ENCODE results near the gene EPPIN.

DNA sequence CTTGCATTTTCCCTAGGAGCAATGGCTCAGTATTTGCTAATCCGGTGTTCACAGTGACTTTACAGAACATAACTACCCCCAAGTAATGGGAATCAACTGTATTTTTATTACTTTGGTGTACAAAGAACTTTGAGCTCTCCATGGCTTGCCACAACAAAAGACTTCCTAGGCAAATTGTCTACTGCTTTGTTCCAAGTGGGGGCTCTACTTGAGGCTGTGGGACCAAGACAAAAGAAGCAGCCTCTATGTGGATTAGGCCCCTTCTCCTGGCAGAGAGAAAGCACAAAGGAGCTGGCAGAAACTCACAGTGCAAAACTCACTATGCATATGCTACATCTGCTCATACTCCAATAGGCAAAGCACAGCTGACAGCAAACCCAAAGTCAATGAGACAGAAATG is 31.0 kb upstream of the EPPIN start:
- no peak for TF ChIP-seq CTCF (IDR thresholded peaks at IDR 0.05)
- TF ChIP-seq EZH2 (IDR thresholded peaks at IDR 0.05; ENCODE audit: borderline replicate concordance, insufficient read depth, low read depth, low read length, poor library complexity, severe bottlenecking), result no peak

All from B cell (primary cell).